Measurements from ENCODE around the gene PCSK2. TPM values are rescaled to one million over a fixed set of nuclear protein-coding genes. Genes with fewer than 3 reads are reported as not detected.

Gene PCSK2
- total RNA-seq, 2 experiments from 2014 or later = not detected

DNA sequence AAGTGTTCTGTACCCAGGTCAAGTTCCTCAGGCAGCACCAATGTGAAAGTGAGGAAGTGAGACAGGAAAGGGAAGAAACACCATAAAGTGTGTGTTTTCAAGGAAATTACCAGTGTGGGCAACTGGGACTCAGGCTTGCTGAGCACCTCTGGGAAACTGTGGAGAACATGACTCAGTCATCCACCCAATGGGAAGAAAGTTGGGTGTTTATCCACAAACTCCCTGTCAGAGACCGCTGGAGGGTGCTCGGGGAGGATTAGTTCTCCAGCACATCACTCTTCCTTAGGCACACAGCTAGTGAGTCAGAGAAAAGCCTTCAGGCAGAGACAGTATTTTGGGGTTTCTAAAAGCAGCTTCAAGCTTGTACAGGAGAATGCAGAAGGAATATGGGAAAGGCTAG lies 93.6 kb downstream of the PCSK2 start:
- no peak overlapping the region for H3K4me3 Mint-ChIP-seq
- peaks cover 21% of the 10 kb centered on the region for H3K27me3 Mint-ChIP-seq
- H3K36me3 Mint-ChIP-seq (ENCODE audit: low read depth) = no peaks in the 10 kb centered on the region
- H3K27ac Mint-ChIP-seq = no peak overlapping the region
- H3K4me1 Mint-ChIP-seq = no peaks in the 10 kb centered on the region
- H3K9me3 Mint-ChIP-seq = no peaks in the 10 kb centered on the region
- DNase-seq = no peak
- CTCF ChIA-PET = no interaction called here
- POLR2A ChIA-PET = no interaction called here

DNA sequence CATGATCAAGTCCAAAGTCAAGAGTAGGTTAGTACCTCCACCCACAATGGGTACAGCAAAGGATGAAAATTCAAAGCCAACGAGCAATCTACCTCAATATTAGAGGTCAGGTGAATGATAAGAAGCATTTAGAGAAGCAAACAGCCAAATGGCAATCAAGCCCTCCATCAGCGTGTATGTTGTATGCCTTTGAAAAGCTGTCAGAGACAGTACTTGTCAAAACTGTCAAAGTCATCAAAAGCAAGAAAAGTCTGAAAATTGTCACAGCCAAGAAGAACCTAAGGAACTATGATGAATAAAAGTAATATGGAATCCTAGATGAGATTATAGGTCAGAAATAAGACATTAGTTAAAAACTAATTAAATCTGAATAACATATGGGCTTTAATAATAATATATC lies 99.3 kb downstream of the PCSK2 start:
- no peak overlapping the region for H3K4me3 Mint-ChIP-seq
- ChIA-PET POLR2A (no interaction called here), CTCF (no interaction called here)
- H3K27ac Mint-ChIP-seq = no peak overlapping the region
- peaks cover 17% of the 10 kb centered on the region for H3K27me3 Mint-ChIP-seq
- no peak for DNase-seq
- no peaks in the 10 kb centered on the region for H3K9me3 Mint-ChIP-seq
- H3K36me3 Mint-ChIP-seq (ENCODE audit: low read depth) = no peaks in the 10 kb centered on the region
- no peaks in the 10 kb centered on the region for H3K4me1 Mint-ChIP-seq

DNA sequence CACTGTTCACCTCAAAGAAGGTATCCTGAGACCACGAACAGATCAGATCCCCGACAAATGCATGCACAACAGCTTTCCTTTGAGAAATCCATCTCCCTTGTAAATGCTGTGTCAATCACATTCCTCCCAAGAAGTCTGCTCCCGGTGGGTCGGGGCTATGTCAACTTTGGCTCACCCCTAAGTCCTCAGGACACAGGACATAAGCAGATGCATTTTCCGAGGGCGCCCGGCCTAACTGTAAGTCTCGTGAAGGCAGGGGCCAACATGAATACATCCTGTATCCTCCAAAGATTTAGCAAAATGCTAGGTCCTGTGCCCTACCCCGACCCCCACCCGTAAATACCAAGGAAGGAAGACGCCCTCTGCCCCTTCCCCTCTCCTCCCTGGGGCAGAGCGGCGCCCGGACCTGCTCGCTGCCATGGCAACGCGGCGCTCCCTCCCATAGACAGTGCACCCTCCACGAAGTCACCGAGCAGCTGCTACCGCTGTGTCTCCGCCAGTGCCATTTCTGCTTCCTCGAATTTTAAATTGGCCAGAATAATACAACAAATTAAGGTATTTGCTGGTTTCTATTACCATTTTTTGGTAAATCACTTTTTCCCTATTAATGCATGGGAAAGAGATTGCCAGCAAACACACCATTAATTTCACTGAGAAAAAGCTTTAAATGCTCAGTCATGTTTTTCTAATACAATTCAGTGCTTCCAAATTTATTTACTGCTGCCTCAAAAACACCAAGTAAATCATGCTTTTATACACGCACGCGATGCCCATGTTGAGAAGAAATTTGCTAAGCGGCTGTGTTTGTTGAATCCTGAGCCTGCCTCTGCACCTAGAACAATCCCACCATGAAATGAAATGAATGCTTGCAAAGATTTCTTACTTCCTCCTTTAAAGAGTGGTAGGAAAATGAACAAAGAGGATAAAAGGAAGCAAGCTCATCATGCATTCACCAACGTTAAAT lies 100.6 kb downstream of the PCSK2 start:
- H3K9me3 Mint-ChIP-seq = no peaks in the 10 kb centered on the region
- ChIA-PET POLR2A (no interaction called here), CTCF (interaction anchor here (0.6 kb wide), 1 partner anchor 1005 kb away, joined by 3 read pairs; no protein-coding TSS in a partner anchor)
- H3K4me1 Mint-ChIP-seq = no peaks in the 10 kb centered on the region
- no peak for DNase-seq
- H3K27ac Mint-ChIP-seq = no peak overlapping the region
- no peaks in the 10 kb centered on the region for H3K36me3 Mint-ChIP-seq (ENCODE audit: low read depth)
- H3K4me3 Mint-ChIP-seq = no peak overlapping the region
- peaks cover 14% of the 10 kb centered on the region for H3K27me3 Mint-ChIP-seq

DNA sequence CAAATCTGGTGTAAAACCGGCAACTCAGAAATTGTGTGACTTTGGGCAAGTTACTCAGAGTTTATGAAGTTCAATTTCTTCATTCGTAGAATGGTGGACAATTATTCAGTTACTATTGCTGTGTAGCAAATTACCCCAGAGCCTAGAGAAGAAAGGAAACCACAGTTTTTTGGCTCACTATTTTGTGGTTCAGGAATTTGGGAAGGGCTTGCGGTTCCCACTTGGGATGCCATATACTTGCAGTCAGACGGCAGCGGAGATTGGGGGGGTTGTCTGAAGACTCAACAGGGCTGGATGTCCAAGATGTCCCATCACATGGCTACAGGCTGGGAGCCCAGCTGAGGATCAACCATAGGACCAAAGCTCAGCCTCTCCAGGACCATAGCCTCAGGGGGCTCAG lies 108.1 kb downstream of the PCSK2 start:
- no peaks in the 10 kb centered on the region for H3K36me3 Mint-ChIP-seq (ENCODE audit: low read depth)
- POLR2A ChIA-PET = no interaction called here
- no peaks in the 10 kb centered on the region for H3K9me3 Mint-ChIP-seq
- H3K4me1 Mint-ChIP-seq = no peaks in the 10 kb centered on the region
- DNase-seq = no peak
- H3K4me3 Mint-ChIP-seq = no peak overlapping the region
- CTCF ChIA-PET = no interaction called here
- H3K27ac Mint-ChIP-seq = no peak overlapping the region
- H3K27me3 Mint-ChIP-seq = peaks cover 2% of the 10 kb centered on the region

- POLR2A ChIA-PET = no interaction called here
- no peaks in the 10 kb centered on the region for H3K4me1 Mint-ChIP-seq
Observed at GRCh38 chr20:17339000-17339399, 112.2 kb downstream of the PCSK2 start.

DNA sequence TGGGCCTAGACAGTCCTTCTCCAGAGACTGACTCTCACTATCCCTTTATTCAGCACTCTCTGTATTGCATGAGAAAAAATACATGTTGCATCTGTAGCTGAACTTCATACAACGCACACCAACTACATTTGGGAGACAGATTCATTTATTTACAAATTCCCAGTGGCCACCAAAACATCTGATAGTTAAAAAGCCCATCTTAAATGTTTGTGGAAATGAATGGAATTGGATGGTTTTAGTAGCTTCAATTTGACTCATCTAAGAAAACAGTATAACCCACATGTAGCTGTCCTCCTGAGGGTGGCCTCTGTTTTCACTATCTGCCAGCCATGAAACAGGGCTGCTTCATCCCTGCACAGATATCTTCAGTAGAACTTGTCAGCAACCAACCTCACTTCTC lies 116.3 kb downstream of the PCSK2 start:
- Mint-ChIP-seq H3K4me3 (no peak overlapping the region), H3K36me3 (ENCODE audit: low read depth) (no peaks in the 10 kb centered on the region), H3K27ac (no peak overlapping the region), H3K4me1 (no peaks in the 10 kb centered on the region), H3K27me3 (no peaks in the 10 kb centered on the region), H3K9me3 (no peaks in the 10 kb centered on the region)
- DNase-seq = no peak
- CTCF ChIA-PET = no interaction called here
- POLR2A ChIA-PET = no interaction called here

More at GRCh38 chr20:17339000-17339399, 112.2 kb downstream of the PCSK2 start:
- no peak for DNase-seq
- no peaks in the 10 kb centered on the region for H3K27me3 Mint-ChIP-seq
- H3K9me3 Mint-ChIP-seq = no peaks in the 10 kb centered on the region
- H3K27ac Mint-ChIP-seq = no peak overlapping the region
- CTCF ChIA-PET = no interaction called here
- no peaks in the 10 kb centered on the region for H3K36me3 Mint-ChIP-seq (ENCODE audit: low read depth)
- H3K4me3 Mint-ChIP-seq = no peak overlapping the region

- H3K27ac Mint-ChIP-seq = no peak overlapping the region
Observed at GRCh38 chr20:17343656-17344452, 117.0 kb downstream of the PCSK2 start.

DNA sequence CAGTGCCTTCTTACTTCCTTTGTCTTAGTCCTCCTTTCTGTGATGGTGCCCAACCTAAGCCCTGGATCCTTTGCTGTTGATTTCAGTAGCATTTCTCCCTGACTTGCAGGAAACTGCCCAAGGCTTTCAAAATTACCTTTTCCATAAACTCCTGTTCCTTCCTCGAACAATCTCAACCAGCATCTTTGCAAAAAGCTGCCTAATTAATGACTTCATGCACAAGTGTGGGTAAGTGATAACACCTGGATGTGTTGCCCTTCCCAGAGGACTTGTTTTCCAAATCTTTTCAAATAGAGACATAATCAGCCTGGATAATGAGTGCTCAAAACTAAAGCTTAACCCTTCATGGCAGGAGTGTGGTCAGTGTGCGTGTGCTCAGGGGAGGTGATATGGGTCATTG lies 118.0 kb downstream of the PCSK2 start:
- Mint-ChIP-seq H3K27me3 (no peaks in the 10 kb centered on the region), H3K4me1 (no peaks in the 10 kb centered on the region), H3K36me3 (ENCODE audit: low read depth) (no peaks in the 10 kb centered on the region), H3K9me3 (no peaks in the 10 kb centered on the region), H3K27ac (no peak overlapping the region), H3K4me3 (no peak overlapping the region)
- POLR2A ChIA-PET = no interaction called here
- CTCF ChIA-PET = no interaction called here
- no peak for DNase-seq

More at GRCh38 chr20:17343656-17344452, 117.0 kb downstream of the PCSK2 start:
- H3K36me3 Mint-ChIP-seq (ENCODE audit: low read depth) = no peaks in the 10 kb centered on the region
- DNase-seq = no peak
- CTCF ChIA-PET = interaction anchor here (0.6 kb wide), 1 partner anchor 342 kb away, joined by 3 read pairs; no protein-coding TSS in a partner anchor
- no peaks in the 10 kb centered on the region for H3K9me3 Mint-ChIP-seq
- POLR2A ChIA-PET = no interaction called here
- H3K4me3 Mint-ChIP-seq = no peak overlapping the region
- H3K4me1 Mint-ChIP-seq = no peaks in the 10 kb centered on the region
- H3K27me3 Mint-ChIP-seq = no peaks in the 10 kb centered on the region

DNA sequence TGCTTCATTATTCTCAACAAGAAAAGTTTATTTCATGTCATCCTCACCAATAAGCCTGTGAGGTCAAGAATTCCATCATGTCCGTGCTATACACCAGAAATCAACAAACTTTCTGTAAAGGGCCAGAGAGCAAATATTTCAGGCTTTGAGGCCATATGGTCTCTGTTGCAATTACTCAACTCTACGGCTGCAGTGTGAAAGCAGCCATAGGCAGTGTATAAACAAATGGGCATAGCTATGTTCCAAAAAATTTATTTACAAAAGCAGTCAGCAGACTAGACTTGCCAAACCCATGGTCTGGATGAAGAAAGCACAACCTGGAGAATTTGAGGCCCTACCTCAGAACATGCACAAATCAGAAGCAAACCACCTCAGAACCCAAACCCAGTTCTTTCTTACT lies 118.5 kb downstream of the PCSK2 start:
- ChIA-PET CTCF (no interaction called here), POLR2A (no interaction called here)
- no peak for DNase-seq
- Mint-ChIP-seq H3K27me3 (no peaks in the 10 kb centered on the region), H3K36me3 (ENCODE audit: low read depth) (no peaks in the 10 kb centered on the region), H3K4me3 (no peak overlapping the region), H3K9me3 (no peaks in the 10 kb centered on the region), H3K27ac (no peak overlapping the region), H3K4me1 (no peaks in the 10 kb centered on the region)

DNA sequence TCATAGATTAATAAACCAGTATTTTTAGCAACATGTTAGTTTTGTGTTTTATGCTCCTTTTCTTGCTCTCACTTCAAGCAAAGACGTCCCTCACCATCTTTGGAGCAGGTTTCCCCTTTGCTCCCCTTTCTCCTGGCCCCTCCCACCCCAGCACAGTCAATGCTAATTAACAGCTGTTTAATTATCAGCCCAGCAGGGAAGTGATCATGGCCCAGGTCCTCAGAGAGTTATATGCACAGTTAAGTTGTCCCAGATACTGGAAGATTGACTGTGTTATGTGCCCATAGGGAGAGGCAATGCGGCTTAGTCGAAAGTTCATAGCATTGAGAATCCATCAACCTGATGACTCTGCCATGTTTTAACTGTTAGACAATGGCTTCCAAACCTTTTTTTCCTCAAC lies 123.5 kb downstream of the PCSK2 start:
- CTCF ChIA-PET = no interaction called here
- no peak for DNase-seq
- Mint-ChIP-seq H3K4me3 (no peak overlapping the region), H3K27ac (no peak overlapping the region), H3K27me3 (no peaks in the 10 kb centered on the region), H3K9me3 (no peaks in the 10 kb centered on the region), H3K4me1 (no peaks in the 10 kb centered on the region), H3K36me3 (ENCODE audit: low read depth) (no peaks in the 10 kb centered on the region)
- POLR2A ChIA-PET = no interaction called here

DNA sequence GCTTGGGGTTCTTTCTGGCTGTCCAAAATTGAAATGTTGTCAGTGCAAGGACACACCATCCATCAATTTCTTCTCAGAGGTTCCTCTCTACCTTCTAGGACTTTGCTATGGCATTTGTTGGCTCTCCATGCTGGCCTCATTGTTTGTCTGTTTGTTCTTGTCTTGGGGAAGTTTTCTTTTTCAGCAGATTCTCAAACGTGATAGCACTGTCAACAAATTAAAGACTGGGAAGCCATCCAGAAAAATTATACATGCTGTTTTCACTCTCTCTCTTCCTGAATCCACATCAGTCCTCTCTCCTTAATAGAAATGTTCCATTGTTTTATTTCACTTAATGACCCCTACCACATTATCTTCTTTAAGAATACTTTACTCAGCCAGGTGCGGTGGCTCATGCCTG lies 130.4 kb downstream of the PCSK2 start:
- no peak for DNase-seq
- CTCF ChIA-PET = no interaction called here
- H3K9me3 Mint-ChIP-seq = no peaks in the 10 kb centered on the region
- H3K4me1 Mint-ChIP-seq = no peaks in the 10 kb centered on the region
- POLR2A ChIA-PET = no interaction called here
- no peak overlapping the region for H3K4me3 Mint-ChIP-seq
- H3K27me3 Mint-ChIP-seq = no peaks in the 10 kb centered on the region
- no peaks in the 10 kb centered on the region for H3K36me3 Mint-ChIP-seq (ENCODE audit: low read depth)
- H3K27ac Mint-ChIP-seq = no peak overlapping the region

DNA sequence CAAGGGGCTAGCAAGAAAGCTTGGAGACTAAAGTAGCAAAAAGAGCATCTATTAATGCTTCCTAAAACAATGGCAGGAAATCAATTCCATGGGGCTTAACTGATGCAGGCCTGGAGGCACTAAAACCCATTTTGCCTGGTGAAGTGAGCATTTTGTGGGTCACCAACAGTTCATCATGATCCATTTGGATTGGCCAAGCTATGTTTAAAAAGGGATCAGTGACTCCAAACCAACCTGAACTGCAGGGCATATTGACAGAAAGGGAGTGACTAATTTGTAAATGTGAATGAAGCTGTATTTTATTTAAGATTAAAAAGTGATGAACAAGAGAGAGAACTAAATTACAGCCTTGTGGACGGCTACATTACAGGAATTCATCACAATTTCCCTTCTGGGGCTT lies 132.0 kb downstream of the PCSK2 start:
- ChIA-PET POLR2A (no interaction called here), CTCF (no interaction called here)
- Mint-ChIP-seq H3K27me3 (no peaks in the 10 kb centered on the region), H3K4me1 (no peaks in the 10 kb centered on the region), H3K4me3 (no peak overlapping the region), H3K36me3 (ENCODE audit: low read depth) (no peaks in the 10 kb centered on the region), H3K9me3 (no peaks in the 10 kb centered on the region), H3K27ac (no peak overlapping the region)
- DNase-seq = no peak

DNA sequence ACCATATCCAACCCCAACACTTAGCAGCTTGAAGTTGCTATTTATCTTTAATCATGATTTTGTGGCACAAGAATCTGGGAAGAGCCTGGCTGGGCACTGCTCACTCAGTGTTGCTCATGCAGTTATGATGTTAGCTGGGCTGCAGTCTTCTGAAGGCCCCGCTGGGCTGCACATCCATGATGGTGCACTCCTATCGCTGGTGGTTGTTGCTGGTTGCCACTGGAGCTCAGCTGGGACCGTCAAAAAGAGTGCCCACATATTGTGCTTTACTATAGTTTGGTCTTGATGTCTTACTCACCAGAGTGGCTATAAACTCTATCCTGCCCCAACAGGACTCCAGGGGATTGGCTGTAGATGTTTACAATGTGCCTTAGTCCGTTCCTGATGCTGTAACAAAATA lies 137.8 kb downstream of the PCSK2 start:
- no peaks in the 10 kb centered on the region for H3K9me3 Mint-ChIP-seq
- H3K4me1 Mint-ChIP-seq = no peaks in the 10 kb centered on the region
- no peaks in the 10 kb centered on the region for H3K36me3 Mint-ChIP-seq (ENCODE audit: low read depth)
- ChIA-PET CTCF (no interaction called here), POLR2A (no interaction called here)
- peaks cover 4% of the 10 kb centered on the region for H3K27me3 Mint-ChIP-seq
- H3K27ac Mint-ChIP-seq = no peak overlapping the region
- DNase-seq = no peak
- H3K4me3 Mint-ChIP-seq = no peak overlapping the region

Data from activated CD4-positive, alpha-beta T cell treated with anti-CD3 and anti-CD28 coated beads, Interleukin-2, amount 10 ng/mL, durations not matched to agents 7 days and 5 days (primary cell).